Ishikawa (cell line): ENCODE measurements around the gene DLK2.

Experiments used
- CEBPB ChIP-seq: IDR thresholded peaks from 2 replicates; pipeline ENCODE4 v1.6.1; 2012
- CREB1 ChIP-seq: IDR thresholded peaks from 2 replicates; pipeline ENCODE4 v1.6.1; 2012; ENCODE audit warnings: low read depth
- EGR1 ChIP-seq: IDR thresholded peaks from 2 replicates; pipeline ENCODE4 v1.6.1; 2012
- EP300 ChIP-seq: IDR thresholded peaks from 2 replicates; pipeline ENCODE4 v1.6.1; 2012; ENCODE audit warnings: borderline replicate concordance
- FOXM1 ChIP-seq: IDR thresholded peaks from 2 replicates; pipeline ENCODE4 v1.6.1; 2012; ENCODE audit warnings: low read depth, borderline replicate concordance
- NFIC ChIP-seq: IDR thresholded peaks from 2 replicates; pipeline ENCODE4 v1.6.1; 2012
- RAD21 ChIP-seq: IDR thresholded peaks from 2 replicates; pipeline ENCODE4 v1.6.1; 2012; ENCODE audit warnings: low read depth
- TAF1 ChIP-seq: IDR thresholded peaks from 2 replicates; pipeline ENCODE4 v1.6.1; 2012; ENCODE audit warnings: low read depth, mild to moderate bottlenecking
- TCF12 ChIP-seq: IDR thresholded peaks from 2 replicates; pipeline ENCODE4 v1.6.1; 2012; ENCODE audit warnings: low read depth
- TEAD4 ChIP-seq: IDR thresholded peaks from 2 replicates; pipeline ENCODE4 v1.6.1; 2012
- YY1 ChIP-seq: IDR thresholded peaks from 2 replicates; pipeline ENCODE4 v1.6.1; 2012; ENCODE audit warnings: low read depth
- ZBTB7A ChIP-seq: IDR thresholded peaks from 2 replicates; pipeline ENCODE4 v1.6.1; 2012; ENCODE audit warnings: low read depth
- TF ChIP-seq, protein P1 (sequence below): IDR thresholded peaks from 2 replicates; pipeline ENCODE4 v1.6.1; 2012
- TF ChIP-seq, protein P2 (sequence below): IDR thresholded peaks from 2 replicates; pipeline ENCODE4 v1.6.1; 2012; ENCODE audit warnings: low read depth, mild to moderate bottlenecking
- TF ChIP-seq, protein P3 (sequence below): IDR thresholded peaks from 2 replicates; pipeline ENCODE4 v1.6.1; 2012

The DLK2 gene

GRCh38 chr6:43467752-43468151 is 12.4 kb upstream of the DLK2 start:
- no peak for TF ChIP-seq TAF1
- TF ChIP-seq, protein P1, sequence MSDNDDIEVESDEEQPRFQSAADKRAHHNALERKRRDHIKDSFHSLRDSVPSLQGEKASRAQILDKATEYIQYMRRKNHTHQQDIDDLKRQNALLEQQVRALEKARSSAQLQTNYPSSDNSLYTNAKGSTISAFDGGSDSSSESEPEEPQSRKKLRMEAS = no peak
- TF ChIP-seq YY1 = no peak
- no peak for TF ChIP-seq RAD21
- TF ChIP-seq FOXM1 = no peak
- TF ChIP-seq CREB1 = no peak
- TF ChIP-seq NFIC = no peak
- TF ChIP-seq EGR1 = no peak
- TF ChIP-seq EP300 = no peak
- TF ChIP-seq, protein P2, sequence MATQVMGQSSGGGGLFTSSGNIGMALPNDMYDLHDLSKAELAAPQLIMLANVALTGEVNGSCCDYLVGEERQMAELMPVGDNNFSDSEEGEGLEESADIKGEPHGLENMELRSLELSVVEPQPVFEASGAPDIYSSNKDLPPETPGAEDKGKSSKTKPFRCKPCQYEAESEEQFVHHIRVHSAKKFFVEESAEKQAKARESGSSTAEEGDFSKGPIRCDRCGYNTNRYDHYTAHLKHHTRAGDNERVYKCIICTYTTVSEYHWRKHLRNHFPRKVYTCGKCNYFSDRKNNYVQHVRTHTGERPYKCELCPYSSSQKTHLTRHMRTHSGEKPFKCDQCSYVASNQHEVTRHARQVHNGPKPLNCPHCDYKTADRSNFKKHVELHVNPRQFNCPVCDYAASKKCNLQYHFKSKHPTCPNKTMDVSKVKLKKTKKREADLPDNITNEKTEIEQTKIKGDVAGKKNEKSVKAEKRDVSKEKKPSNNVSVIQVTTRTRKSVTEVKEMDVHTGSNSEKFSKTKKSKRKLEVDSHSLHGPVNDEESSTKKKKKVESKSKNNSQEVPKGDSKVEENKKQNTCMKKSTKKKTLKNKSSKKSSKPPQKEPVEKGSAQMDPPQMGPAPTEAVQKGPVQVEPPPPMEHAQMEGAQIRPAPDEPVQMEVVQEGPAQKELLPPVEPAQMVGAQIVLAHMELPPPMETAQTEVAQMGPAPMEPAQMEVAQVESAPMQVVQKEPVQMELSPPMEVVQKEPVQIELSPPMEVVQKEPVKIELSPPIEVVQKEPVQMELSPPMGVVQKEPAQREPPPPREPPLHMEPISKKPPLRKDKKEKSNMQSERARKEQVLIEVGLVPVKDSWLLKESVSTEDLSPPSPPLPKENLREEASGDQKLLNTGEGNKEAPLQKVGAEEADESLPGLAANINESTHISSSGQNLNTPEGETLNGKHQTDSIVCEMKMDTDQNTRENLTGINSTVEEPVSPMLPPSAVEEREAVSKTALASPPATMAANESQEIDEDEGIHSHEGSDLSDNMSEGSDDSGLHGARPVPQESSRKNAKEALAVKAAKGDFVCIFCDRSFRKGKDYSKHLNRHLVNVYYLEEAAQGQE = no peak
- no peak for TF ChIP-seq CEBPB

GRCh38 chr6:43465948-43466347 is 10.6 kb upstream of the DLK2 start:
- TF ChIP-seq CREB1 (no peak), YY1 (no peak), ZBTB7A (no peak), FOXM1 (no peak), NFIC (no peak), CEBPB (no peak), TEAD4 (no peak), TAF1 (no peak), RAD21 (no peak)
- TF ChIP-seq, protein P1 = no peak
- TF ChIP-seq, protein P2 = no peak
- TF ChIP-seq, protein P3, sequence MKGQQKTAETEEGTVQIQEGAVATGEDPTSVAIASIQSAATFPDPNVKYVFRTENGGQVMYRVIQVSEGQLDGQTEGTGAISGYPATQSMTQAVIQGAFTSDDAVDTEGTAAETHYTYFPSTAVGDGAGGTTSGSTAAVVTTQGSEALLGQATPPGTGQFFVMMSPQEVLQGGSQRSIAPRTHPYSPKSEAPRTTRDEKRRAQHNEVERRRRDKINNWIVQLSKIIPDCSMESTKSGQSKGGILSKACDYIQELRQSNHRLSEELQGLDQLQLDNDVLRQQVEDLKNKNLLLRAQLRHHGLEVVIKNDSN = no peak

GRCh38 chr6:43464337-43464736 is 9.0 kb upstream of the DLK2 start:
- TF ChIP-seq RAD21 (no peak), CEBPB (no peak), EGR1 (no peak), ZBTB7A (no peak), FOXM1 (no peak), YY1 (no peak), EP300 (no peak), TCF12 (no peak), TEAD4 (no peak), NFIC (no peak), TAF1 (no peak), CREB1 (no peak)
- TF ChIP-seq, protein P3 = no peak
- TF ChIP-seq, protein P2 = no peak
- TF ChIP-seq, protein P1 = no peak

GRCh38 chr6:43461936-43462335 is 6.6 kb upstream of the DLK2 start:
- TF ChIP-seq, protein P3 = no peak
- no peak for TF ChIP-seq EP300
- TF ChIP-seq CEBPB = no peak
- TF ChIP-seq TEAD4 = no peak
- no peak for TF ChIP-seq ZBTB7A
- no peak for TF ChIP-seq YY1
- no peak for TF ChIP-seq NFIC
- TF ChIP-seq, protein P2 = no peak
- no peak for TF ChIP-seq CREB1
- no peak for TF ChIP-seq FOXM1
- TF ChIP-seq TCF12 = no peak
- TF ChIP-seq, protein P1 = no peak
- no peak for TF ChIP-seq TAF1
- no peak for TF ChIP-seq EGR1
- no peak for TF ChIP-seq RAD21
